ENCODE results near the gene SPX.

SPX gene, protein sequence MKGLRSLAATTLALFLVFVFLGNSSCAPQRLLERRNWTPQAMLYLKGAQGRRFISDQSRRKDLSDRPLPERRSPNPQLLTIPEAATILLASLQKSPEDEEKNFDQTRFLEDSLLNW

DNA sequence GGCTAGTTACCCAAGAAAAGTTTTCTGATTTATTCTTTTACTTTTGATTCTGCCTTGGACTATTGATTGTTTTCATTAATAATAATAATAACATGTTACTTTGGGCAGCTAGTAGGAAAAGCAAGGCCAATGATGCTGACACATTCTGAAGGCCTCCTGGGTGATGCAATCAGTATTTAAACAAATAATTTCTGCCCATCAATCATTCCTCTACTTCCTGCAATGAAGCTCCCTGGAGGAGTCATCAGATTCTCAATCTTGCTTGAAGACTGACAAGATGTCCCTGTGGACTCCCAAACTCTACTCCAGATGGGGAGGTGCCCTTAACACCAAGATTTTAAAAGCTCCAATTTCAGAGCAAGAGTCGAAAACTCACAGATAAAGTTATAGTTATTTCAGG is at the start of gene SPX:
Gene SPX (plus strand): TSS at position 244 of the 400 bp plus-strand sequence. CDS start 177 bp downstream, outside the sequence.
- no peak for DNase-seq

DNA sequence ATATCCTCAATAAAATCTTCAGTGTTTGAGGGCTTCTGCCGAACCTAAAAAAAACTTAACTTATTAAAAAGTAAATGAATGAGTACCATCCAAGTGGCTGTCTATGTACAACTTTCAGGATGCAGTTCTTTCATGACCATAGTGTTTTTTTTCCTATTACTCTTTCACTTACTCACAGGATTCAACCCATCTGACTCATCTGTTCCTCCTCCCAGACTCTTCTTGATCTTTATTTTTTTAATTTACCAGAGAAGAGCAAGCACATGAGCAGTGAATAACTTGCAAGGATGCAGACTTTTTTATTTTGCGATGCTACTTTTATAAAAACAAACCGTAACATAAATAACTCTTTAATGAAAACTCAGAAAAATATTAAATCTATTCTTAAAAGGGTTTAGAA is 49.1 kb upstream of the SPX start:
- no peak for DNase-seq

- DNase-seq, result no peak
Measured at GRCh38 chr12:21478756-21479455, 47.2 kb upstream of the SPX start.

DNA sequence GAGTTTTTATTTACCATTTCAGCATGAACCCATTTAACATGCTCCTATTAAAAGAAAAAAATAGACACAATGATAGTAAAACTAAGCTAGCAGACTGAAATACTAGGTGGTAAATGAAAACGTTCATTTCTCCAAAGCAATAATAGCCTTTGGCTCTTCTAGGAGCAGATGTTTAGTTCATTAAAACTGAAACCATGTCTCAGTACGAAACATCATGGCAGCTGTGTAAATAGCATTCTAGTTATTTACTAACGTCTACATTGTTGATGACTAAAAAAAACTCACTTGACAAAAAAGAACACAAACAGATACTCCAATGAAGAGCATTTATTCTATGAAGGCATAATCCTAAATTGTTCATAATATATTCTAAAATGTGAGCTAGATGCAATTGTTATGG is 42.6 kb upstream of the SPX start:
- DNase-seq, result no peak

GRCh38 chr12:21485998-21486397 is 40.1 kb upstream of the SPX start:
- DNase-seq, result no peak

DNA sequence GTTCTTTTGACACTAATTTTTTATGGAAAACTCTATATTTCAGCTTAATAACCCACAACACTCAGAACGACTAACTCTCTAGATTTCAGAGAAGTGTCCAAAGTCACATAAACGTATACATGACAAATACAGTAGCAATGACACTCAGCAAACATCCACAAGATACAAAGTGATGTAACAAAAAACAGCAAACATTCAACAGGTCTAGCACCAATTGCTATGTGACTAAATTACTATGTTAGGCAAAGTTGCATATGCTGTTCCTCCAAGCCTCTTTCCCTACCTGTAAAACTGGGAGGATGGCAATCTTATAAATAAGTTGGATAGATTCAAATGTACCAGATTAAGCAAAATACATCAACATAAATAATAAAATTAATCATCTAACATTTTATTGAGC is 26.3 kb upstream of the SPX start:
- DNase-seq, result no peak

- DNase-seq, result no peak
Measured at GRCh38 chr12:21500786-21501257, 25.3 kb upstream of the SPX start.

DNA sequence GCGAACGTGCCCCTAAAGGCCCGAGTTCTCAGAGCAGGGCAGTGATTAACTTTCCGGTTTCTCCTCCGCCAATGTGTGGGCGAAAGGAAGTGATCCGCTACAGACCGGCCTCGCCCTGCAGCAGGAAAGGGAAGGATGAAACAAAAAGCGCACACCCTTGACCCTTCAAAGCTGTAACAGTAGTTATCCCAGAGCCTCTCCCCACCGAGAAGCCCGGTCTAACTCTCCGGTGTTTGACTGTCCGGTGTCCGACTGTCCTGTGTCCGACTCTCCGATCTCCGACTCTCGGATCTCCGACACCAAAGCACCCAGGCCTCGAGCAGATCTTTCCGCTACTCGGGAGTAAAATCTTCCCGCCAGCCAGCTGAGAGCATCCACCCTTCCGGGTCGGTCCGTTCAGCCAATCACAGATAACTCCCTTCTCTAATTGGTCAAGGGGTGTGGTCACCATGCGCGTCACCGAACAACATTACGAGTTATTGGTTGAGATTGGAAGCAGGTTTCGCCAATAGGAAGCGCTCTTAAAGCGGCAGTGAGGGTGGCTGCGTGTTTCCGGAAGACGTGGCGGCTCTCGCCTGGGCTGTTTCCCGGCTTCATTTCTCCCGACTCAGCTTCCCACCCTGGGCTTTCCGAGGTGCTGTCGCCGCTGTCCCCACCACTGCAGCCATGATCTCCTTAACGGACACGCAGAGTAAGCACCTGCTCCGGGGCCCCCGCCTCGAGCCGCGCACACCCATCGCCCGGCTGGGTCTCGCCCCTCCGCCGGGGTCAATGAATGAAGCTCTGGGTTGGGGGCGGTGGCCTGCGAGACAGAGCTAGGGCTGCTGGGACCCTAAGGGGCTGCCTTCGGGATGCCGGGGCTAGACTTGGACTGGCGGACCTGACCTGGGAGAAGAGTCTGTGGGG is 24.6 kb upstream of the SPX start, which contains the start of the genes GOLT1B and RECQL:
Gene GOLT1B (plus strand): TSS at position 532 of the 906 bp plus-strand sequence. CDS start 135 bp downstream, at position 667.
Gene RECQL (minus strand): TSS at position 378 of the 906 bp plus-strand sequence. CDS start 2,065 bp downstream, outside the sequence.
- DNase-seq, result peak; percentile 97

GRCh38 chr12:21502164-21502496 is 24.0 kb upstream of the SPX start:
- DNase-seq, result peak in 1 of 2 experiments; percentile 8

DNA sequence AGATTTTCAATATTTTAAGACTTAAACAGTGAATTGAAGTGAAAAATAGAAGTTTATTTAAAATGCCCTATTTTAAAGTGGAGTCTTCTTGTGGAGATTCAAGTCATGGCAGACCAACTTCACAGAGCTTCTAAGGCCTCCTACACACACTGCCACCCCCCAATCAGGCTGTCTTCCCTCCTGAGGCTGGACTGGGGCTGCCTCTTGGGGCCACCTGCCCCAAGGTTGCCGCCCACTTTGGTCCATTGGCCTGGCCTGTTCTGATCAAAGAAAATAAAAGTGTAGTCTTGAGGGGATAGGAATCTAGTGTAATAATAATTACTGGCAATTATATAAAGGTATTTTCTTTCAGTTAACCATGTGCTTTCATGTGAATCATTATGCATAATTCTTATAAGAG is 23.2 kb upstream of the SPX start:
- DNase-seq, result no peak

DNA sequence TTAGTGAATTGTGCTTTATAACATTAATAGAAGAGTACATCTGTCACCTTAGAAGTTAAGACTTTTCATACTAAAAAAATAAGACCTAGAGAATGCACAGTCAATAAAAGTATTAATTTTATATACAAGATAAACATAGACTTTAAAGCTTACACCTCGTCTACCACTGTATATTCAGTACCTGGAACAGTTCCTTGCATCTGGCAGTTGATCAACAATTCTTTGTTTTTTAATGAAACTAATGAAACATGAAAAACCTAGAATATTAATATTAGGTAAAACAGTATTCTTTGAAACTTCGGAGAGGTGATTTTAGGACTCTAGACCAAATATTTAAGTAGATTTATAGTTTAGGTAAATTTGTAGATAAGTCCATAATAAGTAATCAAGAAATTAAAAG is 20.2 kb upstream of the SPX start:
- DNase-seq, result no peak

GRCh38 chr12:21507849-21508248 is 18.2 kb upstream of the SPX start:
- DNase-seq, result no peak

DNA sequence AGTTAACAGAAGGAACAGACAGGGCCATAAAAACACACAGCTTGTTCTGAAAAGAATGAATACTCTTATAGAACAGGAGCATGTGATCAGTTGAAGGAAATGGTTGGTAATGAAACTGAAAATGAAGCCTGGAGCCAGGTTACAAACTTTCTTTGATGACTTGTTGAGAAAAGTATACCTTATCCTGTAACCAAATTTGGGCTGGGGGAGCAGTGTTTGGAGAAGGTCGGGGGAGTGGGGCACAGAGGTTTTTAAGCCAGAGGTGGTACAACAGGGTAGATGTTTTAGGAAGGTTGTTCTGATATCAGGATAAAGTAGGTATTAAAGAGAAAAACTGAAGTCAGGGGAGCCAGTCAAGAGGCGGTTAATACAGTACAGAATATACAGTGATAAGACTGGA is 16.3 kb upstream of the SPX start:
- no peak for DNase-seq

DNA sequence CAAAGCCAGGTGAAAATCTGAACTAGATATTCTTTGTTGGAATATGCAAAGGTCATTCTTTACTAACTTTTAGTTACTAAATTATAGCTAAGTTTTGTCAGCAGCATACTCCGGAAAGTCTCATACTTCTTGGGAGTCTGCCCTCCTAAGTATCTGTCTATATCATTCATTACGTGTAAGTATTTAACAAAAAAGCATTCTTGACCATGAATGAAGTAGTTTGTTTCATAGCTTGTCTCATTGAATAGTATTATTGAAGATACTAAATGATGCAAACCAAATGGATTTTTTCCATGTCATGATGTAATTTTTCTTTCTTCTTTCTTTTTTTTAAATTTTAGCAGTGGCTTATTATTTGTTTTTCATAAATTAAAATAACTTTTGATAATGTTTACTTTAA is 9.8 kb upstream of the SPX start:
- DNase-seq, result no peak

DNA sequence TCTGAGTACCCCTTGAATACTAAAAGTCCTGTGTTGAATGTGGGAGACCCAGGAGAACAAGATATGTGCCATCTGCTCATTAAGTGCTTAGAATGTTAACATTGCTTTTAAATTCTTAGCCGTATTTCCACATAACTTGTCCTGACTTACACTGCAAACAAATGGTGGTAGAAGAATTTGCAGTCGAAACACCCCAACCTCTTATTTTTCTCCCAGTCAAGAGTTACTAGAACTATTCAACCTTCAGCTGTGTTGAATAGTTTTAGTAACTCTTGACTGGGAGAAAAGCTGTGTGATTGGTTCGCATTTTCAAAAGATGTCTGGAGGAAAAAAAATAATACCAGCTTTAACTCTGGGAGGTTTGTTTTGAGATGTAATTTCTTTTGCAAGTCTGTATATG is 7.6 kb upstream of the SPX start:
- DNase-seq, result no peak

DNA sequence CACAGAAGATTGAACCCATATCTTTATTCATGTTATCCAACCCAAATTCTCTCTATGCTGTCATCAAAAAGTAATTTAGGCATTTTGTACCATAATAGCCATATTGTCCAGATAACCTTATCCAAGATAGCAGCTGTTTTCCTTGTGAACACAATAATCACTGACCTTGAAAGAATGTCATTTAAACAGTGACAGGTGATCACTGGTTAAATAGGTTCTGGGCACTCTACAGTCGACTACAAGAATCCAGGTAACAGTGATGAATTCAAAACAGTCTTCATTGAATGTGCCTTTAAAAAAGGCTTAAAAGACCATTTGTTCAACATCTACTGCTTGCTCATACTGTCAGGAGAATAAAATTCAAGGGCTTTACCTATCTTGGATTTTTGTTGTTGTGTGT is 4.6 kb upstream of the SPX start:
- DNase-seq, result no peak

GRCh38 chr12:21523148-21523547 is 2.9 kb upstream of the SPX start:
- no peak for DNase-seq

- no peak for DNase-seq
Measured at GRCh38 chr12:21526721-21527345, 737 bp downstream of the SPX start.

- peak in 1 of 2 experiments; percentile 35 for DNase-seq
Measured at GRCh38 chr12:21527451-21528180, 1.5 kb downstream of the SPX start.

DNA sequence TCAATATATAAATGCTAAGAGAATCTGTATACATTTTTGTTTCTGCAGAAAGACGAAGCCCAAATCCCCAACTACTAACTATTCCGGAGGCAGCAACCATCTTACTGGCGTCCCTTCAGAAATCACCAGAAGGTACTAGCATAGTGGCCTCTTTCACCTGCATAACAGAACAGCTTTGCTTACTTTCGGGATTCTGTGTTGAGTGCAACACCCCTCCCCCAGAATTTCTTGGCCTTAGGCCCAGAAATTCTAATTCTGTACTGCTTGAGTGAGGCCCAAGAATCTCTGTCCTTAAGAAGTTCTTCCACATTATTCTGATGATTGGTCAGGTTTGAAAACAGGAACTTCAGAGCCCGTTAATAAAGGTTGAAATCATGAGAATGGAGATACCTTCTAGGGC is 2.9 kb downstream of the SPX start:
- no peak for DNase-seq

DNA sequence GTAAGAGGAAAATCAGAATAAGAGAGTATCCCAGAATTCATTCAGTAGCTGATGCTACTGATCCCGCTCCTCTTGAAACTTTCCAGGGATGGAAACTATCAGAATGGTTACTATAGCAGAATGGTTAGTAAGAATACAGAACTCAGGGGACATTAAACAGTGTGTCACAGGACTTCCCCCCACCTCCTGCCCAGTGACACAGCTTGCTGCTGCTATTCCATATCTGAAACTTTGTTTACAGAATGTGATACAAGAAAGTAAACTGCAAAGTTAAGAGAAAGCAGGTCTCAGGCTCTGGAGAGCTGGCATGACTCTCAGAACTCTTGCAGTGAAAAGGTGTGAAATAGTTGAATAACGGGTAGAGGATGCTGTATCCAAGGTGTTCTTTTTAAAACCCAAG is 3.4 kb downstream of the SPX start:
- DNase-seq, result no peak

DNA sequence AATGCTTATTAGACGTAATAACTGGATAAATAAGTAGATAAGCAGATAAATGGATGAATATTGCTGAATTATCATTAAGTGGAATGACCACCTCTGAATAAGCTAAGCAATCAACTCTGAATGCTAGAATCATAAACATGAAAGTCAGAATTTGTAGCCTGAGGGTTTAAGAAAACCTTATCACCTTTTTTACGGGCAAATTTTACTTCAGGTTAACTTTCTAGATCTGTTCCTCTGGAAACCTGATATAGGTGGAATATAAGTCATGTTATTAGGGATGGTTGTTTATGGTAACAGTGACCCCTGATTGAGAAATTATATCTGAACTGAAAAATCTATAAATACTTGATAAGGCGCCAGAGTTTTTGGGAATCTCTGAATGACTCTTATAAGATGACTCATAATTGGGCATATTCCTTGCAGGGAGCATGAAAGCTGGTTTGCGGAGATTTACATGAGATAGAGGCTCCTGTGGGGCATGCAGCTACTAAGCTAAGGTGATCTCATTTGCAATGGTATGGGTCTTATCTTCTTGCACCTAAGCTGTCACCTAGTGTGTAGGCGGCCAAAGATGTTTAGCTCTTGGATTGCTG is 12.1 kb downstream of the SPX start:
- DNase-seq, result no peak
